D721Med (cell line): ENCODE measurements around the gene PIK3CD.

Source experiments
- DNase-seq: peaks from one replicate; pipeline ENCODE4 v3.0.0; 2011; ENCODE audit warnings: low spot score; ENCODE audit not compliant: insufficient read length
- FAIRE-seq: peaks from 2 replicates; lab custom pipeline; 2011; peaks lifted over from hg19 to GRCh38; lab: Jason Lieb, UNC
- CTCF ChIP-seq: IDR thresholded peaks from 2 replicates; pipeline ENCODE4 v1.5.1; 2012; ENCODE audit warnings: mild to moderate bottlenecking, control low read depth; ENCODE audit not compliant: insufficient read depth; ENCODE audit errors: missing control alignments

Gene PIK3CD

GRCh38 chr1:9655836-9656235, 4.3 kb downstream of the PIK3CD start:
- FAIRE-seq (no peak), DNase-seq (no peak)
- TF ChIP-seq CTCF, result no peak

GRCh38 chr1:9657521-9658032, 6.0 kb downstream of the PIK3CD start:
- no peak for FAIRE-seq
- no peak for DNase-seq
- no peak for TF ChIP-seq CTCF

- DNase-seq (no peak), FAIRE-seq (no peak)
- no peak for TF ChIP-seq CTCF
Observed at GRCh38 chr1:9658199-9658598, 6.7 kb downstream of the PIK3CD start.

- DNase-seq, result no peak
- TF ChIP-seq CTCF, result no peak
- no peak for FAIRE-seq
Observed at GRCh38 chr1:9659328-9659727, 7.8 kb downstream of the PIK3CD start.

- TF ChIP-seq CTCF, result no peak
- FAIRE-seq (no peak), DNase-seq (no peak)
Observed at GRCh38 chr1:9663257-9663656, 11.7 kb downstream of the PIK3CD start.

- FAIRE-seq (no peak), DNase-seq (no peak)
- no peak for TF ChIP-seq CTCF
Observed at GRCh38 chr1:9665193-9665592, 13.7 kb downstream of the PIK3CD start.

- no peak for FAIRE-seq
- no peak for DNase-seq
Observed at GRCh38 chr1:9668080-9668479, 16.5 kb downstream of the PIK3CD start.

More at GRCh38 chr1:9668080-9668479, 16.5 kb downstream of the PIK3CD start:
- TF ChIP-seq CTCF, result no peak
